GM23338 (cell line): ENCODE measurements around the gene ZNF98. TPM values are rescaled to one million over a fixed set of nuclear protein-coding genes. Genes with fewer than 3 reads are reported as not detected.

Experiments used
- ATAC-seq: fragments of 200-7000 bp; cut with Tn5 transposase; 3 replicates; pipeline ENCODE4 v1.9.1; 2020
- DNase-seq: peaks from one replicate; pipeline ENCODE4 v3.0.0-alpha.2; 2015; ENCODE audit warnings: low spot score
- H2AFZ ChIP-seq: fragments of 200-600 bp; sonication (generic); 2 replicates; pipeline ENCODE4 v1.8.0; 2016; ENCODE audit warnings: antibody characterized with exemption, mild to moderate bottlenecking, moderate library complexity
- H3F3A ChIP-seq: fragments of 200-600 bp; sonication (generic); replicated peaks from 2 replicates; pipeline ENCODE4 v1.8.0; 2017; ENCODE audit warnings: antibody characterized with exemption, mixed run types, low read depth
- H3K27ac ChIP-seq: fragments of 200-600 bp; sonication (generic); 2 replicates; pipeline ENCODE4 v1.6.1; 2016; ENCODE audit warnings: low read depth
- H3K27me3 ChIP-seq: fragments of 200-600 bp; sonication (generic); 2 replicates; pipeline ENCODE4 v1.8.0; 2016; ENCODE audit warnings: mild to moderate bottlenecking, mixed run types, moderate library complexity; ENCODE audit not compliant: insufficient read depth
- H3K36me3 ChIP-seq: fragments of 200-600 bp; sonication (generic); 2 replicates; pipeline ENCODE4 v1.8.0; 2016; ENCODE audit warnings: mild to moderate bottlenecking; ENCODE audit not compliant: insufficient read depth
- H3K4me1 ChIP-seq: fragments of 200-600 bp; sonication (generic); 2 replicates; pipeline ENCODE4 v1.8.0; 2016; ENCODE audit warnings: mild to moderate bottlenecking, moderate library complexity; ENCODE audit not compliant: insufficient read depth
- H3K4me2 ChIP-seq: fragments of 200-600 bp; sonication (generic); 2 replicates; pipeline ENCODE4 v1.7.1; 2017; ENCODE audit warnings: mixed run types
- H3K4me3 ChIP-seq: fragments of 200-600 bp; sonication (generic); 2 replicates; pipeline ENCODE4 v1.6.1; 2016; ENCODE audit warnings: mixed run types
- H3K79me2 ChIP-seq: fragments of 200-600 bp; sonication (generic); replicated peaks from 2 replicates; pipeline ENCODE4 v1.8.0; 2017; ENCODE audit warnings: mild to moderate bottlenecking; ENCODE audit not compliant: insufficient read depth
- H3K9me2 ChIP-seq: fragments of 200-600 bp; sonication (generic); 2 replicates; pipeline ENCODE4 v1.8.0; 2017; ENCODE audit not compliant: insufficient read depth
- H4K20me1 ChIP-seq: fragments of 200-600 bp; sonication (generic); replicated peaks from 2 replicates; pipeline ENCODE4 v1.8.0; 2017; ENCODE audit warnings: mild to moderate bottlenecking; ENCODE audit not compliant: insufficient read depth
- H3K27ac Mint-ChIP-seq: 2 replicates; pipeline ENCODE4 v1.8.0; 2020; ENCODE audit warnings: inconsistent platforms, mild to moderate bottlenecking, moderate library complexity, mixed read lengths
- H3K27me3 Mint-ChIP-seq: 3 replicates; pipeline ENCODE4 v1.8.0; 2022; ENCODE audit warnings: low read depth, mild to moderate bottlenecking, moderate library complexity, mixed read lengths, inconsistent platforms; ENCODE audit not compliant: insufficient read depth, poor library complexity
- H3K36me3 Mint-ChIP-seq: 3 replicates; pipeline ENCODE4 v1.8.0; 2021; ENCODE audit warnings: low read depth, mild to moderate bottlenecking, inconsistent platforms, moderate library complexity, mixed read lengths
- H3K4me1 Mint-ChIP-seq: 3 replicates; pipeline ENCODE4 v1.8.0; 2020; ENCODE audit warnings: mild to moderate bottlenecking, inconsistent platforms, mixed read lengths
- H3K4me3 Mint-ChIP-seq: 3 replicates; pipeline ENCODE4 v1.8.0; 2021; ENCODE audit warnings: moderate library complexity, mild to moderate bottlenecking, inconsistent platforms, mixed read lengths
- H3K9me3 Mint-ChIP-seq: 3 replicates; pipeline ENCODE4 v1.8.0; 2020; ENCODE audit warnings: moderate library complexity, mild to moderate bottlenecking, inconsistent platforms, mixed read lengths
- CREB1 ChIP-seq: fragments of 250-450 bp; sonication (Bioruptor Pico); IDR thresholded peaks from 2 replicates; pipeline ENCODE4 v1.5.0; 2020; ENCODE audit warnings: low read depth, mild to moderate bottlenecking, moderate library complexity
- CTCF ChIP-seq, 2 experiments: fragments of 200-600 bp in 1 of 2; sonication (generic) in 1 of 2; conservative IDR thresholded peaks; 2 replicates each; pipeline versions ENCODE4 v1.5.1 to v1.6.1; 2016 to 2017; ENCODE audit warnings: antibody characterized with exemption in 2 of 2, low read depth in 2 of 2, mild to moderate bottlenecking in 2 of 2, moderate library complexity in 1 of 2
- EZH2 ChIP-seq: fragments of 200-600 bp; sonication (generic); IDR thresholded peaks from one replicate; pipeline ENCODE4 v1.8.0; 2017; ENCODE audit warnings: antibody characterized with exemption, mild to moderate bottlenecking, low read depth; ENCODE audit not compliant: unreplicated experiment
- EZH2phosphoT487 ChIP-seq: fragments of 200-600 bp; sonication (generic); IDR thresholded peaks from one replicate; pipeline ENCODE4 v1.8.1; 2018; ENCODE audit warnings: antibody characterized with exemption; ENCODE audit not compliant: unreplicated experiment
- JUNB ChIP-seq: IDR thresholded peaks from one replicate; pipeline ENCODE4 v1.6.1; 2016; ENCODE audit warnings: antibody characterized with exemption; ENCODE audit not compliant: unreplicated experiment
- POLR2AphosphoS5 ChIP-seq: IDR thresholded peaks from 2 replicates; pipeline ENCODE4 v1.6.1; 2016; ENCODE audit warnings: antibody characterized with exemption, low read depth
- STAT1 ChIP-seq: IDR thresholded peaks from one replicate; pipeline ENCODE4 v1.6.1; 2016; ENCODE audit warnings: antibody characterized with exemption; ENCODE audit not compliant: unreplicated experiment
- ZNF462 ChIP-seq: fragments of 250-450 bp; sonication (Bioruptor Pico); IDR thresholded peaks from 2 replicates; pipeline ENCODE4 v1.5.0; 2020; ENCODE audit warnings: mild to moderate bottlenecking, moderate library complexity
- long read RNA-seq: library from polyadenylated mRNA; unstranded; transcript quantifications from one replicate; pipeline ENCODE4 v2.0.0, GENCODE V29; 2020; ENCODE audit not compliant: unreplicated experiment
- polyA plus RNA-seq: library from polyadenylated mRNA; unstranded; fragments of >200 nt; fragmentation: Nextera tagmentation; extraction: Ambion mirVana; gene quantifications from 2 replicates; pipeline ENCODE4 v1.2.1, GENCODE V29; 2016
- total RNA-seq: library from RNA; depleted of rRNA; stranded (reverse); fragments of >200 nt; shearing (Covaris generic); gene quantifications from 2 replicates; pipeline ENCODE4 v1.2.3, GENCODE V29; 2014; rRNA removed
- TF ChIP-seq, protein P1 (sequence below): IDR thresholded peaks from 2 replicates; pipeline ENCODE4 v1.6.1; 2016; ENCODE audit warnings: antibody characterized with exemption

The ZNF98 gene
- not detected in 2 replicates for total RNA-seq
- not detected in 2 replicates for polyA plus RNA-seq
- long read RNA-seq = 0 reads

DNA sequence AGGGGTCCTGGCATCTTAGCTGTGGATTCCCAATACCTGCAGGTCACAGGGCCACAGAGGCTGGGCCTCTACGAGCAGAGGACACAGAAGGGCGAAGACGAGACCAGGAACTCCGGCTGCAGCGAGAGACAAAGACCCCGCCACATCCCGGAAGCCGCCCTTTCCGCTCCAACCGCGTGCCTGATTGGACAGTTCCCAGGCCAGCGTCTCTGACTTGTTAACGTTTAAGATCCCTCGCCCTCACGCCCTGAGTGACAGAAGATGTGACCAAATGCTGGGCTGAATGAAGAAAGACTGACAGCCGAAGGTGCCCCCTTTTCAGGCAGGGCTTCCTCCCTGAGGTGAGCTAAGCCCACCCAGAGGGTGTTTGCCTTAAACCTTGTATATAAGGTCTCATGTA lies at the start of gene ZNF98:
TSS of gene ZNF98 (minus strand) at position 136 of the 400 bp plus-strand sequence. CDS start at position 14, 122 bp downstream.
- Mint-ChIP-seq H3K9me3 (peaks cover 99% of the 10 kb centered on the region), H3K4me3 (no peak within 1 kb of the TSS), H3K27ac (no peak within 1 kb of the TSS), H3K36me3 (peaks cover 44% of the 10 kb centered on the region), H3K27me3 (peaks cover 2% of the 10 kb centered on the region), H3K4me1 (no peaks in the 10 kb centered on the region)
- no peak within 1 kb of the TSS for H3K4me3 ChIP-seq
- no peaks in the 10 kb centered on the region for H3K27me3 ChIP-seq
- no peaks in the 10 kb centered on the region for H3K4me1 ChIP-seq
- ATAC-seq (no peak), DNase-seq (no peak)
- H3K27ac ChIP-seq = no peak within 1 kb of the TSS
- no peaks in the 10 kb centered on the region for H3K79me2 ChIP-seq
- H4K20me1 ChIP-seq = no peaks in the 10 kb centered on the region
- peaks cover 3% of the 10 kb centered on the region; the same call in 1 of the 2 replicates for H3K36me3 ChIP-seq
- no peak within 1 kb of the TSS for H2AFZ ChIP-seq
- H3K4me2 ChIP-seq = no peak within 1 kb of the TSS
- H3K9me2 ChIP-seq = no peaks in the 10 kb centered on the region
- no peaks in the 10 kb centered on the region for H3F3A ChIP-seq
- TF ChIP-seq CTCF (conservative IDR thresholded peaks at IDR 0.05; ENCODE audit: low read depth in 2 of 2) (no peak), EZH2 (no peak), STAT1 (no peak), CREB1 (CRISPR knock-in tag) (no peak), JUNB (no peak), POLR2AphosphoS5 (no peak), EZH2phosphoT487 (no peak)
- TF ChIP-seq, protein P1, sequence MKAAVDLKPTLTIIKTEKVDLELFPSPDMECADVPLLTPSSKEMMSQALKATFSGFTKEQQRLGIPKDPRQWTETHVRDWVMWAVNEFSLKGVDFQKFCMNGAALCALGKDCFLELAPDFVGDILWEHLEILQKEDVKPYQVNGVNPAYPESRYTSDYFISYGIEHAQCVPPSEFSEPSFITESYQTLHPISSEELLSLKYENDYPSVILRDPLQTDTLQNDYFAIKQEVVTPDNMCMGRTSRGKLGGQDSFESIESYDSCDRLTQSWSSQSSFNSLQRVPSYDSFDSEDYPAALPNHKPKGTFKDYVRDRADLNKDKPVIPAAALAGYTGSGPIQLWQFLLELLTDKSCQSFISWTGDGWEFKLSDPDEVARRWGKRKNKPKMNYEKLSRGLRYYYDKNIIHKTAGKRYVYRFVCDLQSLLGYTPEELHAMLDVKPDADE = no peak

GRCh38 chr19:22446605-22447004 lies 24.5 kb upstream of the ZNF98 start:
- H3K27me3 Mint-ChIP-seq = peaks cover 2% of the 10 kb centered on the region
- H3K27ac Mint-ChIP-seq = no peak overlapping the region
- Histone ChIP-seq H3K36me3 (no peaks in the 10 kb centered on the region; the same call in 1 of the 2 replicates), H3F3A (no peaks in the 10 kb centered on the region), H3K4me1 (no peaks in the 10 kb centered on the region), H3K4me3 (no peak overlapping the region), H3K9me2 (no peaks in the 10 kb centered on the region), H3K79me2 (no peaks in the 10 kb centered on the region), H3K27ac (no peak overlapping the region), H4K20me1 (no peaks in the 10 kb centered on the region), H2AFZ (no peak overlapping the region), H3K4me2 (no peak overlapping the region), H3K27me3 (no peaks in the 10 kb centered on the region)
- DNase-seq = no peak
- no peaks in the 10 kb centered on the region for H3K4me1 Mint-ChIP-seq
- no peak for ATAC-seq
- peaks cover 94% of the 10 kb centered on the region for H3K9me3 Mint-ChIP-seq
- H3K36me3 Mint-ChIP-seq = peaks cover 42% of the 10 kb centered on the region
- H3K4me3 Mint-ChIP-seq = no peak overlapping the region
- TF ChIP-seq CTCF (conservative IDR thresholded peaks at IDR 0.05; ENCODE audit: low read depth in 2 of 2) (no peak), CREB1 (CRISPR knock-in tag) (no peak), ZNF462 (CRISPR knock-in tag) (no peak), POLR2AphosphoS5 (no peak)
